ENCODE results near the gene THAP9.

GRCh38 chr4:82947498-82947897 is 47.0 kb downstream of the THAP9 start:
- TF ChIP-seq CTCF (IDR thresholded peaks at IDR 0.05) (no peak), POLR2A (IDR thresholded peaks at IDR 0.05) (no peak)
